GM21576 (cell line): ENCODE measurements around the gene ATP6V1C2.
"Not testable (repeated sequence)": the region's sequence is repeated elsewhere in the genome, so short reads cannot be mapped to it uniquely, and the experiment has no call there.

Experiments
- ATAC-seq: cut with Tn5 transposase; IDR thresholded peaks from one replicate; pipeline ENCODE4 v1.9.1; 2021; ENCODE audit warnings: mild to moderate bottlenecking, moderate library complexity; ENCODE audit not compliant: unreplicated experiment

ATP6V1C2 gene

DNA sequence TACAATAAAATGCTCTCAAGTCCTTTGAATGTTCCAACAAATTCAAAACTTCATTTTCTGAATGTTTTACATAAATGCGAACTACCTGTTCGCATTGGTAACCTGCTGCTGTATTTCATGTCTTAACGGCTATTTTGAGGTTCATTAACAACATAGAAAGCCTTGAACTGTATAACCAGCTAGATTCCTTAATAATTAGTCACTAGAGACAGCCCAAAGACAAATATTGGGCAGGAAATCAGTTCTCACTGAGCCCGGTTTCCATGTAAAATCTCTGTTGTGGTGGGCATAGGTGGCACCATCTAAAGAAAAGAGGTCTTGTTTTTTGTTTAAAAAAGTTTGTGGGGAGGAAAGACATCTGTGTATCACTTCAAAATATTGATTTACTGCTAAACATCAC is 62.0 kb downstream of the ATP6V1C2 start:
- ATAC-seq: no peak

DNA sequence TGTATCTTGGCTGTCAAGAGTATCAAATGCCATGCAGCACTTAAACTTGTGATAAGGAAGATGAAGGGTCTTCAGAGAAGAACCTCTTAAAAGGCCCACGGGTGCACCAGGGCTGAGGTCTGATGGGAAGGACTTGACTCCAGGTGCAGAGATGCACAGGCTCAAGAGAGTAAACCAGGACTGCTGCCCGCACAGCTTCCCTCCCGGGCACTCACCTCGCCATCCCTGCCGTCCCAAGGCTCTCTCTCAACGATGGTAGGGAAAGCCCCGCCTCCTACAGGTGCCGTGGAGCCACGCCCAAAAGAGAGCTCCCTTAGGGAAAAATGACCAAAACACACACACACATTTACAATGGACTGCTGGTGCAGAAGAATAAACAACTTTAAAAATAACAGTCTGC is 63.3 kb downstream of the ATP6V1C2 start:
- no peak for ATAC-seq

DNA sequence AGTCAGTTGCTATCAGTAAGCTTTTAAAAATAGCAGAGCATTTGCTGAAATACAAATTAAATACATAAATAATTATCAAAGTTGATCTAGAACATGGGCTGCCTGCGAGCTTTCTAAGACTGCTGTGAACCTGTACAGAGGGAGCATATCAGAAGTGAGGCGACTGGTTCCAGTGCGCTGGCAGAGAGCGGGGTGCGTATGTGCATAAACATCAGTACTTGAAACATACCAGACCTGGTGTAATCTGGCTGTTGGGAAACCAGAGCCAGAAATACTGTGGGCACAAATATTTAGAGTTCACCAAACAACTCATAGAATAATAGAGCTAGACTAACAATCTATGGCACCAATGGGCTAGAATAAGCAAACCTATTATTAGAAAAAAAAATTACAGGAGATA is 63.8 kb downstream of the ATP6V1C2 start:
- no peak for ATAC-seq

DNA sequence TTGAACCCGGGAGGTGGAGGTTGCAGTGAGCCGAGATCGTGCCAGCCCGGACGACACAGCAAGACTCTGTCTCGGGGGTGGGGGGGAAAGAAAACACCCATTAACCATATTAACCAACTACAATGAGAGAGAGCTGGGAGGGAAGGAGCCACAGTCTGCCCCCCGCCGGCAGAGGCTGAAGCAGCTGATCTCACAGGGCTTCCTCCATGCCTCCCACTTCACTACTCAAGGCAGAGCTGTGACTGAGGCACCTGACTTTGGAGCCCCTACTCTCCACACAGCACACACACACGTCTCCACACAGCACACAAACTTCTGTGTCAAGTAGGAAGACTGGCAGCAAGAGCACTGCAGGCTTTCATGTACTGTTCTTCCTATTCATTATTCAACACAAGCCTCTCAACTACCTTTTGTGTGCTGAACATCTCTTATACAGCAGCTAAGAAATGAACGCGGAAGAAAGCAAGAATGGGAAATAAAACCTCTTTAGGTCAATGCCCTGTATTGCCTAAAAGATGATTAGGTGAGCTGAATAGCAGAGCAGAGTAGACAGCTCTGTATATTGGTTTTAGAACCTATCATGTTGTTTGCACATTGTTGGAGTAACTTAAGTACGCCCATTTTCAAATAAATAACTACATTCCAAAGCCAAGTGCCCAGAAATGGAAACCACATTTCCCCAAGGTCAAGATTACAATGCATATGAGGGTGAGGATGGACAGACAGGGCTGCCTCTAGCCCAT is 65.0 kb downstream of the ATP6V1C2 start:
- no peak for ATAC-seq

DNA sequence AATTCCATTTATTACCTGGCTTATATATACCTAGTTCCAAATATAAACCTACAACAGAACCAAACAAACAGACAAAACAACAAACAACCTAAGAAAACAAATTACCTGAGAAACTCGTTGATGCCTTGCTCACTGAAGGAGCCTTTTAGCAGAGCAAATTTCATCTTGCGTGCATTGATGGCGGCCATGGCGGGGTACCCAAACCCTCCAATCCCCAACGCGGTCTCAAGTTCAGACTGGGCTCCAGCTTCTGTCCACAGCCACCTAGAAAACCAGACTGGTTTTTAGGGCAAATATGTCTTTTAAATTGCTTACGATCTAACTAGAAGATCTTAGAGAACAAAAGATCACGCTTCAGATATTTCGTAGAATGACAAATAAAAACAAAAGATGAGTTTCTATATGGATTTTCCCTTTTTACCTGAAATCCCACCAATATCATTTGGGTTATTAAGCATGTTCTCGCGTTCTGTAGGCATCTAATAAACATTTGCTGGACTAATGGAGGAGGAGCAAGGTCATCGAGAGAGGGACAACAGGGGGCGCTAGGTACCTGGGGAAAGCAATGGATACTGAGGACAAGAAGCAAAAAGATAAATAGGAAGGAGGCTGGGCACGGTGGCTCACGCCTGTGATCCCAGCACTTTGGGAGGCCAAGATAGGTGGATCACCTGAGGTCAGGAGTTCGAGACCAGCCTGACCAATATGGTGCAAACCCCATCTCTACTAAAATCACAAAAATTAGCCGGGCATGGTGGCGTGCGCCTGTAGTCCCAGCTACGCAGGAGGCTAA is 65.9 kb downstream of the ATP6V1C2 start:
- no peak for ATAC-seq

DNA sequence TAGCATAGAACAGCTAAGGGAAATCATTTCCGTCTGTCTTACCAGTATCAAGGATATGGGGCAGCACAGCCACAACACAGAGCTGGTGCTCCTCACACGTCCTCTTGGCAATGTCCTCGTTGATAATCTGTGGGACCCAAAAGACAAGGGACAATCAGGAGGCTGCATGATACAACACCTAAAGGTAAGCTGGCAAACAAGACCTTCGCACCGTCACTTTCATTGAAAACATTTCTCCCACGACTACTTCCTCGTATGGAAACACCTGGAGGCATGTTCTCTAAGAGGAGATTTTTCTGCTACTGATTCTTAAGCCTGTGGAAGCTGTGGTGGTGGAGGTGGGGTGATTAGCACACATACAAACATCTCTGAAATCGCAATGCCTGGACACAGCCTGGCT is 67.4 kb downstream of the ATP6V1C2 start:
- ATAC-seq: no peak

DNA sequence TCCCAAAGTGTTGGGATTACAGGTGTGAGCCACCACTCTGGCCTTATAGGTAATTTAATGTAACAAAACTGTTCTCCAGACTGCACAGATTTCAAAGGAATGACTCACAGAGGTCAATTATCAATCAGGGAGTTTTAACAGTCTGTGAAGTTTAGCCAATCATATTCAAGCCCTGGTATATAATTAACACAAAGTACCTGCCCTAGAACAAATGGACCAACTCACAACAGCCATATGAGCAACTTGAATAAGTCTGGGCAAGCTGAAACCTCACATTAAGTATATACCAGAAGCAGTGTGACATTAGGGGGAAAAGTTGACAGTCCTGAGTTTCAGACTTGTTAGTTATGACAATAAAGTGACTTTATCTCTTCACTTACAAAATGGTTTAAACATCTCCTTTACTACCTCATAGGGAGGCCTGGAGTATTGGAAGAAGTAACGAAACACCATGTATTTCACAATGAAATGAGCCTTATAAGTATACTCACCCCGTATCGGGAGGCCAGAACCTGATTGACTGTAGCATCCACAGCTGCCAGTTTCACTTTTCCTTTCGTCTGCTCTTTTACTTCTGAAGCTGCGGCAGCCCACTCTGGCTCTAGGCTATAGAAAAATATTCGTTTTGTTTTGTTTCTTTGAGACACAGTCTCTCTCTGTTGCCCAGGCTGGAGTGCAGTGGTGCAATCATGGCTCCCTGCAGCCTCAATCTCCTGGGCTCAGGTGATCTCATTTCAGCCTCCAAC is 69.0 kb downstream of the ATP6V1C2 start:
- ATAC-seq: peak; percentile 88

DNA sequence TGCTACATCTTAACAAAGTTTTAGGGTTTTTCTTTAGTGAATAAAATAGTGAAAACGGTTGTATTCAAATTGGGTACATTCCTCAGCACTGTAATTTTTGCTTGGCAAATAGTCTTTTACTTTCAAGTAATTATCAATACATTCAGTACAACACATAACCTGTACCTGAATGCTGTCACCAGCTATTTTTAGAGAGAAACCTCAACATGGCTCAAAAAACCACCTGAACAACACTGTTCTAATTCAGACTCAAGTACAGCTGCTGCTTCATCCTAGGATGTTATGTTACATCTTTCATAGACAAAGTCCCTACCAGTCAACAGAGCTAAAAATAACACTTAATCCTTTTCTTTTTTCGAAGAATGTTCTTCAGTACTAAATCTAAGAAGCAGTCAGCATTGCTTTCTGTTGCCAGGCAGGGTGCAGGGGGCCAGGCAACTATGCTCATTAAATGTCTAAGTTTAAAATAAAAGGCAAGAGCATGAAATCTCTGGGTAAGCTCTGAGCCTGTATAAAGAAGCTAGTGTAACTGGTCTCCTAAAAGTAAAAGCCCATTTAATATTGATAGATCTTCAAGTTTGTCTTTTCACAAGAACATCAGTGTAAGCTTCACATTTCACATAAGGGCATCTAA is 70.7 kb downstream of the ATP6V1C2 start:
- ATAC-seq: peak; percentile 48

DNA sequence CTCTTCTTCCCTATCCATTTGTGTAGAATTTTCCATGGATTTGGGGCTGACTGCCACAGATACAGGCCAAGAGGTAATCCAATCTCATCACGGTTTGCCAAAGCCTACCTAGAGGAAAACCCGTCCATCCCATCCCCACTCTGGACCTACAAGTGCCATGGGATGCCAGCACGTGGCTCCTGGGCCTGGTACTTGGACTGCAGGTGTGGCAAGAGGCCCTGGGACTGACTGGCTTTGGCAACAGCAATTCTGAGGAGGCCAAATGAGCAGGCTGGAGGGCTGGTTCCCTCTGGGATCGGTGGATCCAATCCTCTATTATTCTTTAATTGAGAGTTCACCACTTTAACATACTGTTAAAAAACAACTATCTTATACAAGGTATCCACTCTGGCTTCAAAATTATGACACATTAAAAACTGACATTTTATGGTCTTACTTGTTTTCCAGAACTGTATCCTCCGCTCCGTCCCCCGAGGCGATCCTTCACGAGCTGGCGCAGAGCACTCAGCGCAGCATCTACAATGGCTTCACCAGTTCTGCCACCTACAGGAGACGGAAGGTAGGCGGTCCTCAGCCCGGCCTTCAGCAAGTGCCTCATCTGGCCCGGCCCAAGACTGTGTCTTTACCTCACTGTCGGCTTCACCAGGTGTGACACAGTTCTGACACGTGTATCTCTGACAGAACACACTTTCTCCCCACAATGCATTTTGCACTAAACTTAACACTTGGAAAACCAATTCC is 71.4 kb downstream of the ATP6V1C2 start:
- ATAC-seq: no peak

DNA sequence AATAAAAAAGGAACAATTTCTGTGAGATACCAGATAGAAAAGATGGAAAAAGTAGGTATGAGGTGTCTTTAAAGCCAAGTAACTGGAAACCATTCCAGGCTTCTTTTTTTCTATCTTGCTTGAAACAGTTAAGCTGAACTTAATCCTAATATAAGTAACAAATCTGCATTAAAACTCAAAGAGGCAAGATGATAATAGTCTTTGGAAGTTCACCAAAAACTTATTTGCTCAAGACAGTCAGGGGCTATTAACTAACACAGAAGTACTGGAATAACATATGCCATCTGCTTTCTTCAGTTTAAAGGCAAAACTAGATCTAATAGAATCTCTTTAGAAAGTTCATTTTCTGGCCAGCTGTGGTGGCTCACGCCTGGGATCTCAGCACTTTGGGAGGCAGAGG is 72.4 kb downstream of the ATP6V1C2 start:
- no peak for ATAC-seq

DNA sequence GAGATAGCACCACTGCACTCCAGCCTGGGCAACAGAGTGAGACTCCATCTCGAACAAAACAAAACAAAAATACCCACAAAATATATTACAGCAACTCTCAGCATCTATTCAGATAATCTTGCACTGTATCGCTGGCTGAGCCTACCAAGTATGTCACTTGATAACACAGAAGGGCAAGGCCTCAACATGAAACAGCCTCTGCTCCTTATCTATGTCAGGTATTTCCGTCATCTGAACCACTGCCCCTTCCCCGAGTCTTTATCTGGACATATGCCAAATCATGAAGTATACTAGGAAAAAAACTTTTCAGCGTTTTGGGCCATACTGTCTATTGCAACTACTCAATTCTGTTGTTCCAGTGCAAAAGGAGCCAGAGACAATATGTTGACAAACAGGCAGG is 73.4 kb downstream of the ATP6V1C2 start:
- ATAC-seq: no peak

DNA sequence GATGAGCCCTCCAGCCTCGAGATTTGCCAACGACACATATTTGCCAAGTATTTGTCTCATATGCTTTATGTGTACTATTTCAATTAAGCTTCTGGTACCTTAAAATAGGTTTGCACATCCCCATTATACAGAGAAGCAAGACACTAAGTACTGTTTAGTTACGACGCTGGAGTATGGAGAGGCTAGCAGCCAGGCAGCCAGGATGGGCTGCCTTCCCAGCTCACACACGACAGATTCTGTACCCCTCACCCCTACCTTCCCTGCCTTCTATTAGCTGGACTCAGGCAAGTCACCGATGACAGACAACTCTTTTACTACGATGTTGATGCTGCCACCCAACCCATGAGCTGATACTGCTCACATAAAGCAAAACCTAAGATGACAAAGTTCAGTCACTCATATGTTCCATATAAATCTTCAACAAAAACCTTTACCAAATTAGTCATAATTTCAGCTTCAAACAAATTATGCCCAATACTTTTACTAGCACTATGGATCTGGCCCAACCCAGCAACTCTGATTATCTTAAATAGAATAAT is 74.1 kb downstream of the ATP6V1C2 start:
- ATAC-seq: no peak

DNA sequence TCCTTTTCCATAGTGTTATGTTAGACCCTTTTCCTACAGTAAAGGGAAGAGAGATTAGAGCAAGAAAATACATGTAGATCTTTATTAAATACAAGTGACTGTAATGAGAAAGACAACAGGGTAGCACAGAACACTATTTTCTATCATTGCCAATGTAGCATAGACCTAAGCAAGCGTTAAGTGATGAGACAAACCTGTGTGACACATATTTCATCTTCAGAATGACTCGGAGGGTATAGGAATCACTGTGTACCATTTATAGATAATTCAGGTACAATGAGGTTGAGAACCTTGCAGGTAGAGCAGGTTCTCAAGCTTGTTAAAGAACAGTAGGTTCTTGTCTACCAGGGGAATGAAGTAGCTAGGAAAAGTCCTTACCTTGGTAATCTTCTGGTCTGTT is 75.3 kb downstream of the ATP6V1C2 start:
- no peak for ATAC-seq

DNA sequence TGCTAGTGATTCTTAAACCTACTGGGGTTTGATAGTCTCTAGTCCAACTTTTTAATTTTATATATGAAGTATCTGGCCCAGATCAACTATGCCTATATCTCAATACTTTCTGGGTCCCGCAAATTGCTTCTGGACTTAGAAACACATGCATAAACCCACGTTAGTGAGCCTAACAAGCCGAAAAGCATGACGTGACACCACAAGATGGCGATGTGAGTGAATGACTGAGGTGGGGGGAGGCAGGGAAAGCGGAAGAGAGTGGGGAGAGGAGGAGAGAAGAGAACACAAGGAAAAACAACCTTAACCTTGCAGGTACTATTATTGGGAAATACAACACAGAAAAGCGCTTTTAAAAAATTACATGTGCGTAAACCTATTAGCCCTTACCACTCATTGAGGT is 77.4 kb downstream of the ATP6V1C2 start:
- ATAC-seq: no peak

DNA sequence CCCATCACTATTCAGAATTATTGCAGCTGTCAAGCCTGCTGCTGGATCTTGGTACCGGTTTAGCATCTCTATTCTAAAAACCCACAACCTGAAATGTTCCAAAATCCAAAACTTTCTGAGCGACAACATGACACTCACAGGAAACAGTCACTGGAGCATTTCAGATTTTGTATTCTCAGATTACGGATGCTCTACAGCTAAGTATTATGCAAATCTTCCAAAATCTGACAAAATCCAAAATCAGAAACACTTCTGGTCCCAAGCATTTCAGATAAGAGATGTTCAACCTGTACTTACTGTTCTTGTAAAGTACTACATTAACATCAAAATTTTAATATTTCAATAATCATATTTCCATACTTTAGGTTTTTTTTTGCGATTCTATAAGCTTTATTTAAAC is 78.7 kb downstream of the ATP6V1C2 start:
- ATAC-seq: no peak

DNA sequence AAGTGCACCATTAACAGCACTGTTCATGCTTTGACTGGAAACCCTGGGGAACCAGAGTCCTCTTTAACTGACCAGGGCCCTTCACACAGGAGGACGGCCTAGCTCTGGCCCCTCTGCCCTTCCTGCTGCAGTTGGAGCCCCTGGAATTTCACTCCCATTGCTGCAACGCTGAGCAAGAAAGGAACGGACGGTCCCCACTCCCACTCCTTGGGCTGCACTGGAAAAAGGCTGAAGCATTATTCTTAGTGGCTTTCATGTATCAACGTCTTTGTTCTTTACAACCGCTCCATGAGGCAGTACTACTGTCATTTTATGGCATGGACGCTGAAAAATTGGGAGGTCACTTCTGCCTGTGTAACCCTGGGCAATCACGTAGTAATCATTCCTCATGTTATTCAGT is 81.2 kb downstream of the ATP6V1C2 start:
- ATAC-seq: no peak

DNA sequence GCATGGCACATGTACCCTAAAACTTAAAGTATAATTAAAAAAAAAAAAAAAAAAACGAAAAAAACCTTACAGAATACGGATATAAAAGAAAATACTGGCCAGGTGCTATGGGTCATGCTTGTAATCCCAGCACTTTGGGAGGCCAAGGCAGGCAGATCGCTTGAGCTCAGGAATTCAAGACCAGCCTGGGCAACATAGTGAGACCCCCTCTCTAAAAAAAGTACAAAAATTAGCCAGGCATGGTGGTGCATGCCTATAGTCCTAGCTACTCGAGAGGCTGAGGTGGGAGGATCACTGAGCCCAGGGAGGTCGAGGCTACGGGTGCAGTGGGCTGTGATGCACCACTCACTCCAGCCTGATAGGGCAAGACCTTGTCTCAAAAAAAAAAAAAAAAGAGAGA is 84.6 kb downstream of the ATP6V1C2 start:
- not testable (repeated sequence) for ATAC-seq

DNA sequence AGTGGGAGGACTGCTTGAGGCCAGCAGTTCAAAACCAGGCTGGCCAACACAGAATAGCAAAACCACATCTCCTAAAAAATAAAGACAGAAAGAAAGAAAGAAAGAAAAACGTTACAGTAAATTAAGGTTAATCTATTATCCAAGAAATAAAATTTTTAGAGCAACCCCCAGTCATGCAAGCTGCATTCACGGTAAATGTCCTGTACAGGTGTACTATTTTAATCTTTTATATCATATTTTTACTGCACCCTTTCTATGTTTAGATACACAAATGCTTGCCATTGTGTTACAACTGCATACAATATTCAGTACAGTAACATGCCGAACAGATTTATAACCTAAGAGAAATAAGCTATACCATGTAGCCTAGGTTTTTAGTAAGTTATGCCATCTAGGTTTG is 85.1 kb downstream of the ATP6V1C2 start:
- no peak for ATAC-seq

DNA sequence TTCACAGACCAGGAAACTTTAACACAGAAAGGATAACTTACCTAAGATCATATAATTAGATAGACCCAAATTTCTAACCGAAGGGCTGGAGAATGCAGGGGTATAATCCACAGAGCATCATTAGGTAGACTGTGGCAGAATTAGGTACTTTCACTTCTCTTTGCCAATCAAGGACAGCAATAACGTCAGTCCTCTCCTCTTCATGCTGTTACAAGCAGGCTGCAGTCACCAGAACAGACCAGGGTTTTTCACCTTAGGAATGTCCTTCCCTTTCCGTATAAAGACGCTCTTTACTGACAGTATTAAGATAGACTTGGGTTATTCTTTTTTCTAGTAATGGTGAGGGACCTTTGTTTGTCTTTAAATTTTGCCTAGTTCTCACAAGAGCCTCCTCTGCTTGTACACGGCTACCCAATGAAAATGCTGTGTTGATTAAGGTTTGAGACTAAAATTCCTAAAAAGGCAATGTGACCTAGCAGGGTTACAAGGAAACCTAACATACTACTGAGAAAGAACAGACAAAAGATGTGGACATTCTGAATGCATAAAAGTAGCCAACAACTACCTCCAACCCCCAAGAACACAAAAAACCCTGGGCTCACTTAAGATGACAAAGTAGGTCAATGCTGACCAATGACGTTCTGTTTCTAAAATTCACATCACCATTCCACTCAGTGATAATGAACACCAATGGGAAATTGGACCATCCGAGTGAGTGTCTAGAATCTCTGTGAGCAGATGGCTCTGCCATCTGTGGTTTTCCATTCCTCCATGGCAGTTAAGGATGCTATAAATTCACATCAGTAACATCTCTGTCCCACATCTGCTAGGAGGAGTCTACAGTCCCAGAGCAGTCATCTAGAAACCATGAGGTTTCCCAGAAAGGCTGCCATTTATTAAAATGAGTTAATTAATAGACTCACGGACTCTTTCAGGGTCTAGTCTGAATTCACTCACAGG is 89.1 kb downstream of the ATP6V1C2 start:
- ATAC-seq: peak; percentile 31
